ENCODE measurements around the gene EYA4.
"Not testable (repeated sequence)": the region's sequence is repeated elsewhere in the genome, so short reads cannot be mapped to it uniquely, and the experiment has no call there.

EYA4 gene

DNA sequence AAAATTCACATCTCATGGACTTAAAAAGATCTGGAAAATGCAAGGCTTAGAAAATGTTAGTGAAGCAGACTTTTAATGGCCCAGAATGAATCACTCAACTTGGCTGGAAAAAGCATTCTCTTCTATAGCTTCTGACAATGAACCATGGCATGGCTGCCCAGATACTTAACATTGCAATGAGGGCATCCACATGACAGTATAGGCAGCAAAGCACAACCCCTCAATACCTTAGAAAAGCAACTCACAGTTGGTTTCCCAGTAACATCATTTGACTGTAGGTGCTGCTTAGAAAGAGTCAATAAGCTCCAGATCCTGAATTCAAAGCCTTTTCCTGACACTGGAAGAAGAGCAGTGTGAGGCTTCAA lies 155.8 kb downstream of the EYA4 start:
- no peak for DNase-seq (ENCODE audit: low read depth)
- TF ChIP-seq, protein P1, sequence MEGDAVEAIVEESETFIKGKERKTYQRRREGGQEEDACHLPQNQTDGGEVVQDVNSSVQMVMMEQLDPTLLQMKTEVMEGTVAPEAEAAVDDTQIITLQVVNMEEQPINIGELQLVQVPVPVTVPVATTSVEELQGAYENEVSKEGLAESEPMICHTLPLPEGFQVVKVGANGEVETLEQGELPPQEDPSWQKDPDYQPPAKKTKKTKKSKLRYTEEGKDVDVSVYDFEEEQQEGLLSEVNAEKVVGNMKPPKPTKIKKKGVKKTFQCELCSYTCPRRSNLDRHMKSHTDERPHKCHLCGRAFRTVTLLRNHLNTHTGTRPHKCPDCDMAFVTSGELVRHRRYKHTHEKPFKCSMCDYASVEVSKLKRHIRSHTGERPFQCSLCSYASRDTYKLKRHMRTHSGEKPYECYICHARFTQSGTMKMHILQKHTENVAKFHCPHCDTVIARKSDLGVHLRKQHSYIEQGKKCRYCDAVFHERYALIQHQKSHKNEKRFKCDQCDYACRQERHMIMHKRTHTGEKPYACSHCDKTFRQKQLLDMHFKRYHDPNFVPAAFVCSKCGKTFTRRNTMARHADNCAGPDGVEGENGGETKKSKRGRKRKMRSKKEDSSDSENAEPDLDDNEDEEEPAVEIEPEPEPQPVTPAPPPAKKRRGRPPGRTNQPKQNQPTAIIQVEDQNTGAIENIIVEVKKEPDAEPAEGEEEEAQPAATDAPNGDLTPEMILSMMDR (IDR thresholded peaks at IDR 0.05; ENCODE audit: control insufficient read depth, extremely low read depth, insufficient read depth) = no peak
- no peak overlapping the region for H3K4me3 ChIP-seq (ENCODE audit: low read depth, low read length)

DNA sequence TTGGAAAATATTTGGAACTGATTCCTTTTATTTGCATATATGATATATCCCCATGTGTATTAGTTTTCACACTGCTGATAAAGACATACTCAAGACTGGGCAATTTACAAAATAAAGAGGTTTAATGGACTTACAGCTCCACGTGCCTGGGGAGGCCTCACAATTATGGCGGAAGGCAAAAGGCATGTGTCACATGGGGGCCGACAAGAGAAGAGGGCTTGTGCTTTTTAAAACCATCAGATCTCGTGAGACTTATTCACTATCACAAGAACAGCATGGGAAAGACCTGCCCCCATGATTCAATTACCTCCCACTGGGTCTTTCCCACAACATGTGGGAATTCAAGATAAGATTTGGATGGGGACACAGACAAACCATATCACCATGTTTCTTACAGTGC lies 156.4 kb downstream of the EYA4 start:
- not testable (repeated sequence) for DNase-seq (ENCODE audit: low read depth)

DNA sequence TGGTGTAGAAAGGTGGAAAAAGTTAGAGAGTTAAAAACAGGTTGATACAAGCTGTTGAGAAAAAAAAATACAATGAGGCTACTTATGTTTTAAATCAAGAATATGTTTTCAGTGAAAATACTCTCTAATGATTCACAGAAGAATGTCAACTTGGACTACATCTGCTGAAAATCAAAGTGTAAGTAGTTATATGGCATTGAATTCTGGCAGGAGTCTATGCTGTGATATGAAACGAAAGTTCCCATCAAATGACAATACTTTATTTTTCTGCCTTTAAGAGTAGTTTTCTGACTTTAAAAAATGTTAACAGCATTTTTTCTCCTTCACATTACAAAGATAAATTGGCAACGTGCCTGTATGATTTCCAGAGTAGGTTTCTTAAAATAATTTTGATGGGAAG lies 158.3 kb downstream of the EYA4 start:
- no peak for DNase-seq (ENCODE audit: low read depth)
- TF ChIP-seq, protein P1 (IDR thresholded peaks at IDR 0.05; ENCODE audit: control insufficient read depth, extremely low read depth, insufficient read depth) = no peak
- H3K4me3 ChIP-seq (ENCODE audit: low read depth, low read length) = no peak overlapping the region

More for the DNA sequence above, 156.4 kb downstream of the EYA4 start:
- not testable (repeated sequence) for H3K4me3 ChIP-seq (ENCODE audit: low read depth, low read length)

DNA sequence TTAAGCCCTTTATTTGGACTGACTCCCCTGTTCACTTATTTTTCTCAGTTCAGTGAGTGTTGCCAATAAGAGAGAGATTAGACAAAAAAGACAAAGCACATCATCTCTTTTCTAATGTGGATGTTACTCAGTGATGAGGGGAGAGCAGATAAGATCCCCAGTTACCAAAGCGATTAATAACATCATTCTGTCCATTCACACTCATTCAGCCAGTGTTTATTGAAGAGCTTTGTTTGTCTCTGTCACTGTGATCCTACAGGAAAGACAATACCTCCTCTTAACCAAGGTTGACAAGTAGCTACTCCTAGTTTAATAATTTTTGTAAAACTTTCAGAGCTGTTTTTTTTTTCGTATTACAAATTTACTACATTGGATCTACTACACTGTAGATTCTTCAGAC lies 163.0 kb downstream of the EYA4 start:
- DNase-seq (ENCODE audit: low read depth) = no peak
- TF ChIP-seq, protein P1 (IDR thresholded peaks at IDR 0.05; ENCODE audit: control insufficient read depth, extremely low read depth, insufficient read depth) = no peak
- no peak overlapping the region for H3K4me3 ChIP-seq (ENCODE audit: low read depth, low read length)

DNA sequence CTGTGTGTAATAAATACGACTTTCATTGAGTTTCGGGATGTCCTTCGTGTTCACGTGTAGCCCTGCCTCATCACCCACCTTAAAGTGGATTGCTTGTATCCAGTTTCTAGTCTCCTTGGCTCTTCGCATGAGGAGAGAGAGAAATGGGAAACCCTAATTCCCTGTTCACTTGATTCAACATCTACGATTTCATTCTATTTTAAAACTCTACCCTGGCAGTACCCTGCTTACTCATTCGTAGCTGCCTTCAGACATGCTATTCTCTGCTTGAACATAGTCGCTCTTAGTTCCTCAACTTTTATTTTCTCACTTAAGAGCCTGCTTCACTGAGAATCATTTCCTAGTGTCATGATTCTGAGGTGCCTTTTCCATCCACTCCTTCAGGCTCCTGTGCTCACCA lies 163.6 kb downstream of the EYA4 start:
- H3K4me3 ChIP-seq (ENCODE audit: low read depth, low read length) = no peak overlapping the region
- no peak for DNase-seq (ENCODE audit: low read depth)
- TF ChIP-seq, protein P1 (IDR thresholded peaks at IDR 0.05; ENCODE audit: control insufficient read depth, extremely low read depth, insufficient read depth) = no peak

DNA sequence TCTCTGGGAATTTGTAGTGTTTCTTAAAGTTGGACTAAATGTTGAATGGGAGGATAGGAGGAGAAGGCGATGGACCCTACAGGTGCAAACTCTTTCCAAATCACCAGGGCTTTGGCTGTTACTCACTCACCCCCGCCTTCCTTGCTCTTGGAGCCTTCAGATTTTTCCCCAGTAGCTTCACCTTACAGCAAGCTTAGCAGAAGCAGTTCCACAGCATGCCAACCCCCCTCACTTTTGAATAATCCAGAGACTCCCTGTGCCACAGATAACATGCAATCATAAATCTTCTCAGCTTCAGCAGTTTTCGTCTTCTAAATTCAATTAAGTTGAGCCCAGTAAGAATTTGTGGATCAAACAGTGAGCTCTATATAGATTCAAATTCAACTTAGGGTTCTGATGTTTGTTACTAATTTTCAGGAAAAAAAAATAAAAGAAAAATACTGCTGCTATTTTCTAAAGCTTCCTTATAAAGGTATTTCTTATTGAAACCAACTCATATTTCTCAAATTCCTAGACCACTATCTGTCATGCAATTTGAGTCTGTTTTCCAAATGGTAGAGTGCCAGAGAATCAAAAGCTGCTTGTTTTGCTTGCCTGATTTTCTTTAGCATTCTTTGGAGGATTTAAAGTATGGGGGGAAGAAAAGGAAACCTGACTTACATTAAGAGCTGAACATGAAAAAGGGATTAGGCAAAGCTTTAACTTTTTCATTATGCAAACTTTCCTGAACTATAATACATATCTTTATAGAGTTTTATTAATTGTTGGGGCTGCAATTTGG lies 166.4 kb downstream of the EYA4 start:
- no peak overlapping the region for H3K4me3 ChIP-seq (ENCODE audit: low read depth, low read length)
- no peak for DNase-seq (ENCODE audit: low read depth)
- TF ChIP-seq, protein P1 (IDR thresholded peaks at IDR 0.05; ENCODE audit: control insufficient read depth, extremely low read depth, insufficient read depth) = no peak

DNA sequence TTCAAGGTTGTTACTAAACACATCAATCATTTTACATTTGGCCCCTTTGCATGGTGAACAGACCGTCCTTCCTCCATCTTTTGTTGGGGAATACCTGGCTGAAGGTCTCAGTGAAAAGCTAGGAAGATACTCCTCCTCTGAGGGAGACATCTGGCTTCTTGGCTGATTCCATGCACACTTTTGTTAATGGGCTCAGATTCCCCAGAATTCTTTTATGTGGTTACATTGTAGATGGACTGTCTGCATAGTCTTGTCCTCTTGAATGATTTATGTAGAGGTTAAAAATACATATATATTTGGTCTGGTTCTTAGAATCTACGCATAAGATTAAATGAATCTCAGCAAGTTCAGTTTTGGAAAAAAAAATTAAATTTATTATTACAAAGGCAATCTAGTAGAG lies 167.0 kb downstream of the EYA4 start:
- TF ChIP-seq, protein P1 (IDR thresholded peaks at IDR 0.05; ENCODE audit: control insufficient read depth, extremely low read depth, insufficient read depth) = no peak
- no peak overlapping the region for H3K4me3 ChIP-seq (ENCODE audit: low read depth, low read length)
- no peak for DNase-seq (ENCODE audit: low read depth)

All from LNCaP clone FGC (cell line).